Stomach (tissue), 9 donors: ENCODE measurements around the gene TCHP. TPM values are rescaled to one million over a fixed set of nuclear protein-coding genes. Genes with fewer than 3 reads are reported as not detected.

Experiments
- DNase-seq, 2 donors: peaks; one replicate each; pipeline versions ENCODE4 v3.0.0 to v3.0.0-alpha.2; 2013 to 2019
- H3K27ac ChIP-seq, 5 donors: fragments of 200-600 bp in 4 of 5; sonication (generic) in 4 of 5; one replicate each; pipeline ENCODE4 v1.5.1; 2013 to 2019; ENCODE audit warnings: mild to moderate bottlenecking in 1 of 5, moderate library complexity in 1 of 5
- H3K27me3 ChIP-seq, 3 donors: fragments of 200-600 bp; sonication (generic); one replicate each; pipeline ENCODE4 v1.5.1; 2017 to 2019; ENCODE audit warnings: mixed run types in 1 of 3
- H3K36me3 ChIP-seq, 4 donors: fragments of 200-600 bp; sonication (generic); 1 replicate in 3 of 4; 2 replicates in 1 of 4; pipeline ENCODE4 v1.5.1; 2016 to 2019
- H3K4me1 ChIP-seq, 4 donors: fragments of 200-600 bp; sonication (generic); one replicate each; pipeline ENCODE4 v1.5.1; 2016 to 2019
- H3K4me3 ChIP-seq, 4 donors: fragments of 200-600 bp; sonication (generic) in 3 of 4; one replicate each; pipeline ENCODE4 v1.5.1; 2016 to 2019; ENCODE audit warnings: mild to moderate bottlenecking in 1 of 4
- H3K9me3 ChIP-seq, 4 donors: fragments of 200-600 bp; sonication (generic); one replicate each; pipeline ENCODE4 v1.5.1; 2016 to 2019
- EP300 ChIP-seq: sonication (generic); formaldehyde crosslinking; IDR thresholded peaks from one replicate; pipeline ENCODE4 v1.6.1; 2017; ENCODE audit warnings: antibody characterized with exemption
- POLR2A ChIP-seq, 4 donors: fragments of 450-650 bp; IDR thresholded peaks; one replicate each; pipeline ENCODE4 v1.6.1; 2016; ENCODE audit warnings: antibody characterized with exemption in 4 of 4, control low read depth in 2 of 4, mild to moderate bottlenecking in 1 of 4, moderate library complexity in 1 of 4
- POLR2AphosphoS5 ChIP-seq, 3 donors: sonication (generic); formaldehyde crosslinking; IDR thresholded peaks; one replicate each; pipeline ENCODE4 v1.6.1; 2016; ENCODE audit warnings: antibody characterized with exemption in 3 of 3
- WGBS, 5 donors: extraction: QIAGEN DNeasy Blood & Tissue Kit in 3 of 5; methylation state at CpG; one replicate each; pipeline versions ENCODE4 v1.1.5 to v1.1.7; 2013 to 2018; 5-methylcytosine and 5-hydroxymethylcytosine counted together
- intact Hi-C: fragments of 100-400 bp; cut with DNase I; formaldehyde crosslinking; loops from one replicate; pipeline ENCODE4 v1.15.1; 2023; ENCODE audit warnings: low total_unique reads
- polyA plus RNA-seq, 3 donors: library from polyadenylated mRNA; stranded (reverse); fragments of 200-250 nt; gene quantifications; one replicate each; pipeline ENCODE4 v1.2.3, GENCODE V29; 2013
- total RNA-seq, 5 donors: library from RNA; depleted of rRNA; stranded (reverse); fragments of >200 nt; gene quantifications; one replicate each; pipeline versions ENCODE4 v1.1.0 to v1.2.3, GENCODE V29; 2014 to 2016
- TF ChIP-seq, protein P1 (sequence below), 7 experiments: fragments of 450-650 bp in 4 of 7; fragments of 200-600 bp in 3 of 7; sonication (generic) in 3 of 7; IDR thresholded peaks; one replicate each; pipeline ENCODE4 v1.5.1; 2016 to 2019; ENCODE audit warnings: antibody characterized with exemption in 7 of 7, control low read depth in 2 of 7, mild to moderate bottlenecking in 1 of 7
- donor health status: healthy with polysubstance abuse.
- donor health status: Bipolar disorder and iron deficiency.
- donor health status: healthy.

The TCHP gene
- total and polyA plus RNA-seq, 8 donors, result 7.9 to 45.5 (median 14.7) TPM

DNA sequence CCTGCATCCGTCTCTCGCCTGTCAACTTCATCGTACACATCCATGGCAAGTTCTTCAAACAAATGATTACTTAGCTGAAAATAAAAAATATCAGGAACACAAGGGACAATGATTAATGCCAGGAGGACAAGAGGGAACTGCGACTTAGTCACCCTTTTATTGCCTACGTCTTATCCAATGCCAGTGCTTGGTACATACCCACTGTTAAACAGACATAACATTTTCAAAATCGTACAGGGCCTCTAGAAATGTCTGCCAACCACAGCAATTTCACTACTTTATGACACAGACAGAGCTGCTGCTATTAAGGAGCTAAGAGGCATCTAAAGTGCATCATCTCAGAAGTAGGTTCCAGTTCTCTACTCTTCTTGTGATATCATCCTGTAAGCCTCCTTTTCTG, 61.5 kb downstream of the TCHP start:
- H3K27me3 ChIP-seq, result no peaks in the 10 kb centered on the region
- H3K36me3 ChIP-seq, result peaks cover 31 to 100% (median 98%) of the 10 kb centered on the region in 4 donors
- DNase-seq, result no peak
- intact Hi-C loops, result no loop called here
- WGBS, 5 donors, result 66 to 75% (median 73%) methylated on average over 6 of the region's 6 CpGs
- TF ChIP-seq POLR2A (IDR thresholded peaks at IDR 0.05) (no peak), EP300 (no peak), POLR2AphosphoS5 (IDR thresholded peaks at IDR 0.05) (no peak)
- TF ChIP-seq, protein P1, sequence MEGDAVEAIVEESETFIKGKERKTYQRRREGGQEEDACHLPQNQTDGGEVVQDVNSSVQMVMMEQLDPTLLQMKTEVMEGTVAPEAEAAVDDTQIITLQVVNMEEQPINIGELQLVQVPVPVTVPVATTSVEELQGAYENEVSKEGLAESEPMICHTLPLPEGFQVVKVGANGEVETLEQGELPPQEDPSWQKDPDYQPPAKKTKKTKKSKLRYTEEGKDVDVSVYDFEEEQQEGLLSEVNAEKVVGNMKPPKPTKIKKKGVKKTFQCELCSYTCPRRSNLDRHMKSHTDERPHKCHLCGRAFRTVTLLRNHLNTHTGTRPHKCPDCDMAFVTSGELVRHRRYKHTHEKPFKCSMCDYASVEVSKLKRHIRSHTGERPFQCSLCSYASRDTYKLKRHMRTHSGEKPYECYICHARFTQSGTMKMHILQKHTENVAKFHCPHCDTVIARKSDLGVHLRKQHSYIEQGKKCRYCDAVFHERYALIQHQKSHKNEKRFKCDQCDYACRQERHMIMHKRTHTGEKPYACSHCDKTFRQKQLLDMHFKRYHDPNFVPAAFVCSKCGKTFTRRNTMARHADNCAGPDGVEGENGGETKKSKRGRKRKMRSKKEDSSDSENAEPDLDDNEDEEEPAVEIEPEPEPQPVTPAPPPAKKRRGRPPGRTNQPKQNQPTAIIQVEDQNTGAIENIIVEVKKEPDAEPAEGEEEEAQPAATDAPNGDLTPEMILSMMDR (IDR thresholded peaks at IDR 0.05), result no peak
- H3K9me3 ChIP-seq, result no peaks in the 10 kb centered on the region
- peaks cover 0 to 5% (median 0%) of the 10 kb centered on the region in 4 donors for H3K4me1 ChIP-seq
- no peak overlapping the region for H3K27ac ChIP-seq
- no peak overlapping the region for H3K4me3 ChIP-seq

DNA sequence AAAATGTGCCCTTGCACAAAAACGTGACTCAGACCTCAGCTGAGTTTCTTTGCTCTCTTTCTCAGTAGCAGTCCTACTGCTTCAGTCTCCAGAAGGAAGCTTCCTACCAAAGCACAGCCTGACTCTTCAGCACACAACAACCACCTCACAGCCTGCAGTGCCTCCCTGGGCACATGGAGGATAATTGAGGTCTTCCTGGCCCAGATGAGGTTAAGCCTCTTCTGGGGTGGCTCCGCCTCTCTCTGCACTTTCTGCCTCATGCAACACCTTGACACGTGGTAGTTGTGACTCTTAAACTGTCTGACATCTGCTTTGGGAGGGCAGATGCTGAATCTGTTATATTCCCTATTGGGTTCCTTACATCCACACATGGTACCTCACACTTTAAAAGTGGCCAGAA, 62.3 kb downstream of the TCHP start:
- Histone ChIP-seq H3K4me3 (no peak overlapping the region), H3K4me1 (peaks cover 0 to 5% (median 0%) of the 10 kb centered on the region in 4 donors), H3K9me3 (no peaks in the 10 kb centered on the region), H3K27ac (no peak overlapping the region), H3K36me3 (peaks cover 31 to 100% (median 96%) of the 10 kb centered on the region in 4 donors), H3K27me3 (no peaks in the 10 kb centered on the region)
- no peak for DNase-seq
- WGBS, 5 donors, result 67 to 79% (median 72%) methylated on average over 3 of the region's 3 CpGs
- TF ChIP-seq POLR2AphosphoS5 (IDR thresholded peaks at IDR 0.05), result no peak
- no peak for TF ChIP-seq POLR2A (IDR thresholded peaks at IDR 0.05)
- TF ChIP-seq, protein P1 (IDR thresholded peaks at IDR 0.05), result no peak
- no peak for TF ChIP-seq EP300
- intact Hi-C loops, result no loop called here

DNA sequence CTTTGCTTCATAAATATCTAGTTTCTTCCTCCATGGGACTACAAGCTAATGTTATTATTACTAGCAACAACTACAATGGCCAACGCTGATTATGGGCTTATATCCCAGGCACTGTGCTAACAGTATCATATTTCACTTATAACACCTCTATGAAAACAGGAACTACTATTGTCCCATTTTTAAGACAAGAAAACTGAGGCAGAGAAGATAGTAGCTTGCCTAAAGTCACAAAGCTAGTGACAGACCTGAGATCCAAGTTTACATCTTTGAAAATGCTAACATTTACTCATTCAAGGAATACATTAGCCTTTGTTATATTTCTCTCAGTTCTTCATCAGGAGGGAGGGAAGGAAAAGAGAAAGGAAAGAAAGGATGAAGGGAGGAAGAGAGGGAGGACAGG, 63.3 kb downstream of the TCHP start:
- WGBS, 5 donors, result 84 to 91% (median 88%) methylated on average over 1 of the region's 1 CpG
- H3K9me3 ChIP-seq, result no peaks in the 10 kb centered on the region
- intact Hi-C loops, result no loop called here
- H3K36me3 ChIP-seq, result peaks cover 30 to 100% (median 95%) of the 10 kb centered on the region in 4 donors
- no peak overlapping the region for H3K4me3 ChIP-seq
- no peaks in the 10 kb centered on the region for H3K27me3 ChIP-seq
- TF ChIP-seq, protein P1 (IDR thresholded peaks at IDR 0.05), result no peak
- DNase-seq, result no peak
- peaks cover 0 to 7% (median 0%) of the 10 kb centered on the region in 4 donors for H3K4me1 ChIP-seq
- H3K27ac ChIP-seq, result no peak overlapping the region

DNA sequence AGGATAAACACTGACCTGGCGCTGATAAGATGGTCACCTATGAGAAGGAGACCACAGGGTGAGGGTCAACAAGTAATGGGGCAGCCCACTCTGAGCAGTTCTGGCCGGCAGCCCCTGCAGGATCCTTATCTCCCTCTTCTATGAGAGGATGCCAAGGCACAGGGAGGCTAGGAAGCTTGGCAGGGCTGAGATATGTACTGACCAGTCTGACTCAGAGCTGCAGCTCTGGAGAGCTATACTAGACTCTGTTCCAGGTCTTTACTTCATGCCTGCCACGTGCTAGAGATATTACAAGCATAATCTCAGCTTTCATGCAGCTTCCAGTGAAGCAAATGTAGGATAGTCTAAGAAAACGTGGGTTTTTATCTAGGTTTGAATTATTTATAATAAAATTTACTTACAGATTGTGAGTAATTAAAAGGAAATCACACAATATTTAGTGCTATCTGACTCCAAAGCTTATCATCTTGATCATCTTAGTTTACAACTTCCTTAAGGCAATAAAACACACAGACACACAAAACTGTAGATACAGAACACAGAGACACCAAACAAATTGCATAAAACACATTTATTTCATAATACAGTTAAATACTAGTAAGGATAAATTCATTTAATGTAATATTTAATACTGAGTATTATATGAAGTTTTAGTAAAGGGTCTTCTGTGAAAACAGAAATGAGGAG, 63.8 kb downstream of the TCHP start:
- Histone ChIP-seq H3K4me3 (no peak overlapping the region), H3K9me3 (no peaks in the 10 kb centered on the region), H3K4me1 (peaks cover 0 to 12% (median 0%) of the 10 kb centered on the region in 4 donors), H3K36me3 (peaks cover 28 to 100% (median 95%) of the 10 kb centered on the region in 4 donors), H3K27me3 (no peaks in the 10 kb centered on the region), H3K27ac (peak overlapping the region in 1 of 5 donors; percentile 16)
- intact Hi-C loops, result no loop called here
- WGBS, 5 donors, result 39 to 60% (median 54%) methylated on average over 4 of the region's 4 CpGs
- no peak for DNase-seq
- TF ChIP-seq EP300 (no peak), POLR2A (IDR thresholded peaks at IDR 0.05) (no peak), POLR2AphosphoS5 (IDR thresholded peaks at IDR 0.05) (no peak)
- TF ChIP-seq, protein P1 (IDR thresholded peaks at IDR 0.05), result no peak
